IMR-90 (cell line): ENCODE data around the gene AKR1C8. TPM values are rescaled to one million over a fixed set of nuclear protein-coding genes. Genes with fewer than 3 reads are reported as not detected.
"Not testable (repeated sequence)": the region's sequence is repeated elsewhere in the genome, so short reads cannot be mapped to it uniquely, and the experiment has no call there.

ENCODE experiments used
- ATAC-seq: fragments of 200-7000 bp; cut with Tn5 transposase; 2 replicates; pipeline ENCODE4 v1.9.1; 2020; ENCODE audit warnings: low read depth, mild to moderate bottlenecking, moderate library complexity
- BruUV-seq: library from RNA; stranded (reverse); fragments of 400-500 nt; replicated peaks from 2 replicates; lab custom pipeline; 2021; lab: Mats Ljungman, UMichigan
- CTCF ChIA-PET: fragments of 300-600 bp; formaldehyde crosslinking; extraction: SDS; loops from one replicate; lab custom pipeline; 2021; ENCODE audit warnings: antibody characterized with exemption; lab: Yijun Ruan, JAX
- POLR2A ChIA-PET: fragments of 300-600 bp; sonication (Branson Sonifier 250); formaldehyde crosslinking; loops from one replicate; lab custom pipeline; 2022; ENCODE audit warnings: antibody characterized with exemption; ENCODE audit not compliant: unreplicated experiment; lab: Charles Lee
- DNase-seq: peaks from one replicate; pipeline ENCODE4 v3.0.0; 2013
- H2AFZ ChIP-seq: replicated peaks from 2 replicates; pipeline ENCODE3; 2013; ENCODE audit warnings: low read length, mild to moderate bottlenecking; ENCODE audit not compliant: poor library complexity
- H2AK5ac ChIP-seq: 2 replicates; pipeline ENCODE4 v1.6.1; 2013; ENCODE audit warnings: low read depth, low read length, inconsistent platforms
- H2AK9ac ChIP-seq: replicated peaks from 2 replicates; pipeline ENCODE3; 2013; ENCODE audit warnings: mild to moderate bottlenecking, low read depth, low read length, moderate library complexity; ENCODE audit not compliant: poor library complexity
- H2BK120ac ChIP-seq: 2 replicates; pipeline ENCODE4 v1.6.1; 2013; ENCODE audit warnings: low read depth, low read length, inconsistent platforms
- H2BK15ac ChIP-seq: 3 replicates; pipeline ENCODE4 v1.6.1; 2013; ENCODE audit warnings: low read depth, low read length, inconsistent platforms
- H2BK20ac ChIP-seq: 2 replicates; pipeline ENCODE4 v1.6.1; 2013; ENCODE audit warnings: low read depth, mild to moderate bottlenecking, inconsistent platforms, low read length, moderate library complexity
- H2BK5ac ChIP-seq: 2 replicates; pipeline ENCODE4 v1.6.1; 2013; ENCODE audit warnings: mild to moderate bottlenecking, low read depth, low read length, inconsistent platforms; ENCODE audit not compliant: poor library complexity, severe bottlenecking
- H3K14ac ChIP-seq: replicated peaks from 2 replicates; pipeline ENCODE4 v1.6.1; 2013; ENCODE audit warnings: low read depth, low read length, inconsistent platforms
- H3K18ac ChIP-seq: 2 replicates; pipeline ENCODE4 v1.6.1; 2013; ENCODE audit warnings: low read depth, low read length, control low read depth
- H3K23ac ChIP-seq: 2 replicates; pipeline ENCODE4 v1.6.1; 2013; ENCODE audit warnings: low read depth, low read length, inconsistent platforms
- H3K27ac ChIP-seq: 2 replicates; pipeline ENCODE4 v1.5.1; 2013; ENCODE audit warnings: mild to moderate bottlenecking, control low read depth, low read length; ENCODE audit not compliant: insufficient read depth
- H3K27me3 ChIP-seq: 2 replicates; pipeline ENCODE4 v1.6.1; 2013; ENCODE audit warnings: low read length; ENCODE audit not compliant: control insufficient read depth, insufficient read depth
- H3K36me3 ChIP-seq: 2 replicates; pipeline ENCODE4 v1.6.1; 2013; ENCODE audit warnings: low read length, mixed read lengths; ENCODE audit not compliant: control insufficient read depth, insufficient read depth
- H3K4ac ChIP-seq: 2 replicates; pipeline ENCODE4 v1.6.1; 2013; ENCODE audit warnings: low read depth, low read length, inconsistent platforms
- H3K4me1 ChIP-seq: 2 replicates; pipeline ENCODE4 v1.6.1; 2013; ENCODE audit warnings: low read length, mixed read lengths; ENCODE audit not compliant: control insufficient read depth, insufficient read depth
- H3K4me2 ChIP-seq: 2 replicates; pipeline ENCODE4 v1.6.1; 2013; ENCODE audit warnings: low read depth, mild to moderate bottlenecking, control low read depth, low read length, moderate library complexity
- H3K4me3 ChIP-seq: 2 replicates; pipeline ENCODE4 v1.5.1; 2013; ENCODE audit warnings: low read depth, mild to moderate bottlenecking, control low read depth, low read length, moderate library complexity; ENCODE audit not compliant: insufficient read depth
- H3K56ac ChIP-seq: 2 replicates; pipeline ENCODE4 v1.6.1; 2013; ENCODE audit warnings: low read length, inconsistent platforms; ENCODE audit not compliant: insufficient read depth; ENCODE audit errors: extremely low read depth
- H3K79me1 ChIP-seq, 2 experiments: 2 replicates each; pipeline ENCODE4 v1.6.1; 2013; ENCODE audit warnings: low read length in 2 of 2, inconsistent platforms in 1 of 2, low read depth in 1 of 2
- H3K9ac ChIP-seq: 2 replicates; pipeline ENCODE4 v1.6.1; 2013; ENCODE audit warnings: low read depth, low read length, control low read depth
- H3K9me1 ChIP-seq: 2 replicates; pipeline ENCODE4 v1.6.1; 2013; ENCODE audit warnings: low read length, inconsistent platforms; ENCODE audit not compliant: insufficient read depth
- H3K9me3 ChIP-seq: 2 replicates; pipeline ENCODE4 v1.6.1; 2013; ENCODE audit warnings: low read length; ENCODE audit not compliant: control insufficient read depth, insufficient read depth
- H4K20me1 ChIP-seq: 2 replicates; pipeline ENCODE4 v1.6.1; 2013; ENCODE audit warnings: low read length, inconsistent platforms; ENCODE audit not compliant: insufficient read depth
- H4K5ac ChIP-seq: 2 replicates; pipeline ENCODE4 v1.6.1; 2013; ENCODE audit warnings: mild to moderate bottlenecking, low read depth, low read length, control low read depth
- H4K8ac ChIP-seq, 2 experiments: 2 replicates each; pipeline ENCODE4 v1.6.1; 2013; ENCODE audit warnings: low read depth in 2 of 2, low read length in 2 of 2, control low read depth in 1 of 2, inconsistent platforms in 1 of 2
- H4K91ac ChIP-seq: 2 replicates; pipeline ENCODE4 v1.6.1; 2013; ENCODE audit warnings: low read depth, low read length, inconsistent platforms; ENCODE audit not compliant: insufficient read depth
- WGBS, 2 experiments: methylation state at CpG; one replicate each; pipeline versions ENCODE4 v1.1.5 to v1.1.7; 2013; ENCODE audit warnings: missing lambda C conversion rate in 2 of 2; ENCODE audit not compliant: insufficient read length in 1 of 2; ENCODE audit errors: extremely low coverage in 2 of 2; 5-methylcytosine and 5-hydroxymethylcytosine counted together
- dilution Hi-C: fragments of 300-500 bp; cut with HindIII; formaldehyde crosslinking; loops from one replicate; pipeline ENCODE4 v1.14.3; 2018; ENCODE audit warnings: low sequenced_read_pairs; ENCODE audit not compliant: unreplicated experiment
- in situ Hi-C: fragments of 300-500 bp; cut with MboI; formaldehyde crosslinking; loops from 3 replicates; pipeline ENCODE4 v1.14.3; 2019; ENCODE audit warnings: low sequenced_read_pairs, inconsistent platforms, mixed read lengths
- intact Hi-C: fragments of 100-400 bp; cut with micrococcal nuclease; formaldehyde crosslinking; loops from 2 replicates; pipeline ENCODE4 v1.10.0; 2022
- polyA plus RNA-seq, 3 experiments: library from polyadenylated mRNA; depleted of rRNA; stranded (reverse); fragments of >200 nt; gene quantifications; 2 replicates each; pipeline ENCODE4 v1.2.3, GENCODE V29; 2012; ENCODE audit warnings: low replicate concordance in 1 of 3
- total RNA-seq: library from RNA; depleted of rRNA; stranded (reverse); fragments of >200 nt; gene quantifications from 2 replicates; pipeline ENCODE4 v1.2.3, GENCODE V29; 2012

Gene AKR1C8
- total and polyA plus RNA-seq, 2 of the 4 experiments (the other 2 are of a cell fraction), result not detected

DNA sequence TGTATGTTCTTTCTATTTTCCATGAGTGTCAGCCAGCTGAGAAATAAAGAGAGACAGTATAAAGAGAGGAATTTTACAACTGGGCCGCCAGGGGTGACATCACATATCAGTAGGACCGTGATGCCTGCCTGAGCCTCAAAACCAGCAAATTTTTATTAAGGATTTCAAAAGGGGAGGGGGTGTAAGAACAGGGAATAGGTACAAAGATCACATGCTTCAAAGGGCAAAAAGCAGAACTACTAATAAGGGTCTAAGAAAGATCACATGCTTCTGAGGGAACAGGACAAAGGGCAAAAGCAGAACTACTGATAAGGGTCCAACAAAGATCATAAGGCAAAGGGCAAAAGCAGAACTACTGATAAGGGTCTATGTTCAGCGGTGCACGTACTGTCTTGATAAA is 47.3 kb downstream of the AKR1C8 start:
- BruUV-seq, H2AK9ac ChIP-seq, DNase-seq, H2AFZ ChIP-seq, H2BK5ac ChIP-seq, H2BK120ac ChIP-seq, CTCF ChIA-PET, dilution Hi-C loops, H3K9ac ChIP-seq, H4K5ac ChIP-seq, H4K8ac ChIP-seq, H4K20me1 ChIP-seq, H3K4ac ChIP-seq, H3K9me1 ChIP-seq, H3K36me3 ChIP-seq, ATAC-seq, in situ Hi-C loops, H2BK20ac ChIP-seq, H3K56ac ChIP-seq, H3K4me2 ChIP-seq, intact Hi-C loops, H3K9me3 ChIP-seq, H3K4me3 ChIP-seq, H3K18ac ChIP-seq, H2AK5ac ChIP-seq, H3K27ac ChIP-seq, H3K27me3 ChIP-seq, H3K14ac ChIP-seq, H3K23ac ChIP-seq, POLR2A ChIA-PET, H3K4me1 ChIP-seq, H2BK15ac ChIP-seq, H3K79me1 ChIP-seq, H4K91ac ChIP-seq: not testable (repeated sequence)
- WGBS, 2 experiments, result no CpG with 5 or more reads among the region's 4 CpGs
